WTC11 (cell line): Measurements from ENCODE around the gene CBX5. TPM values are rescaled to one million over a fixed set of nuclear protein-coding genes. Genes with fewer than 3 reads are reported as not detected.

Experiments used
- ATAC-seq: fragments of 200-7000 bp; cut with Tn5 transposase; 2 replicates; pipeline ENCODE4 v1.10.0; 2021; ENCODE audit warnings: mild to moderate bottlenecking, moderate library complexity
- CTCF ChIA-PET: fragments of 300-600 bp; sonication (Branson Sonifier 250); formaldehyde crosslinking; loops from one replicate; lab custom pipeline; 2021; ENCODE audit warnings: antibody characterized with exemption; lab: Charles Lee
- POLR2A ChIA-PET: fragments of 350-600 bp; sonication (Branson Sonifier 250); formaldehyde crosslinking; loops from one replicate; lab custom pipeline; 2021; ENCODE audit warnings: antibody characterized with exemption; lab: Charles Lee
- DNase-seq: peaks from one replicate; pipeline ENCODE4 v3.0.0; 2021; ENCODE audit warnings: low spot score
- H3K27ac Mint-ChIP-seq: 2 replicates; pipeline ENCODE4 v1.8.0; 2021; ENCODE audit warnings: mixed read lengths
- H3K27me3 Mint-ChIP-seq: 2 replicates; pipeline ENCODE4 v1.8.0; 2021; ENCODE audit warnings: low read depth, mild to moderate bottlenecking, moderate library complexity, mixed read lengths
- H3K36me3 Mint-ChIP-seq: 2 replicates; pipeline ENCODE4 v1.8.0; 2021; ENCODE audit warnings: mixed read lengths
- H3K4me1 Mint-ChIP-seq: 2 replicates; pipeline ENCODE4 v1.8.0; 2022; ENCODE audit warnings: mixed read lengths
- H3K4me3 Mint-ChIP-seq: 2 replicates; pipeline ENCODE4 v1.8.0; 2021; ENCODE audit warnings: mild to moderate bottlenecking, moderate library complexity, mixed read lengths
- H3K9me3 Mint-ChIP-seq: 2 replicates; pipeline ENCODE4 v1.8.0; 2021; ENCODE audit warnings: mixed read lengths
- ATF1 ChIP-seq: sonication (generic); formaldehyde crosslinking; IDR thresholded peaks from 2 replicates; pipeline ENCODE4 v1.8.1; 2023; ENCODE audit warnings: mild to moderate bottlenecking, moderate library complexity, missing genetic modification reagents
- CBFB ChIP-seq: sonication (generic); formaldehyde crosslinking; IDR thresholded peaks from 2 replicates; pipeline ENCODE4 v1.8.1; 2022; ENCODE audit warnings: mild to moderate bottlenecking, low read depth, missing genetic modification reagents
- EMX1 ChIP-seq: fragments of 250-450 bp; sonication (Bioruptor Pico); IDR thresholded peaks from 2 replicates; pipeline ENCODE4 v1.8.0; 2021; ENCODE audit warnings: mild to moderate bottlenecking
- IRF2 ChIP-seq: sonication (generic); formaldehyde crosslinking; IDR thresholded peaks from 2 replicates; pipeline ENCODE4 v1.8.0; 2022; ENCODE audit warnings: low read depth, missing genetic modification reagents, borderline replicate concordance
- NFATC4 ChIP-seq: fragments of 250-450 bp; sonication (Bioruptor Pico); IDR thresholded peaks from 2 replicates; pipeline ENCODE4 v1.9.0; 2021; ENCODE audit warnings: mild to moderate bottlenecking
- NR1H2 ChIP-seq: sonication (generic); formaldehyde crosslinking; IDR thresholded peaks from 2 replicates; pipeline ENCODE4 v1.9.0; 2021; ENCODE audit warnings: mild to moderate bottlenecking, moderate library complexity, missing genetic modification reagents
- OVOL2 ChIP-seq: fragments of 250-450 bp; sonication (Bioruptor Pico); IDR thresholded peaks from 2 replicates; pipeline ENCODE4 v1.9.0; 2021; ENCODE audit warnings: mild to moderate bottlenecking, borderline replicate concordance
- PRRX2 ChIP-seq: fragments of 250-450 bp; sonication (Bioruptor Pico); IDR thresholded peaks from 2 replicates; pipeline ENCODE4 v1.8.0; 2021; ENCODE audit warnings: mild to moderate bottlenecking
- SMAD3 ChIP-seq: sonication (generic); formaldehyde crosslinking; IDR thresholded peaks from 2 replicates; pipeline ENCODE4 v1.8.0; 2022; ENCODE audit warnings: missing genetic modification reagents, mild to moderate bottlenecking, borderline replicate concordance
- TEAD1 ChIP-seq: sonication (generic); formaldehyde crosslinking; IDR thresholded peaks from 2 replicates; pipeline ENCODE4 v1.8.0; 2022; ENCODE audit warnings: mild to moderate bottlenecking, missing genetic modification reagents
- TEAD4 ChIP-seq: sonication (generic); formaldehyde crosslinking; IDR thresholded peaks from 2 replicates; pipeline ENCODE4 v1.8.0; 2022; ENCODE audit warnings: mild to moderate bottlenecking, missing genetic modification reagents
- ZNF121 ChIP-seq: sonication (generic); formaldehyde crosslinking; IDR thresholded peaks from 2 replicates; pipeline ENCODE4 v1.8.0; 2023; ENCODE audit warnings: missing genetic modification reagents
- ZNF416 ChIP-seq: fragments of 250-450 bp; sonication (Bioruptor Pico); IDR thresholded peaks from 2 replicates; pipeline ENCODE4 v1.9.0; 2021; ENCODE audit warnings: mild to moderate bottlenecking, inconsistent platforms
- total RNA-seq: library from RNA; stranded (reverse); gene quantifications from 3 replicates; pipeline ENCODE4 v1.2.3, GENCODE V29; 2021
- TF ChIP-seq, protein P1 (sequence below): sonication (generic); formaldehyde crosslinking; conservative IDR thresholded peaks from 2 replicates; pipeline ENCODE4 v1.8.1; 2022; ENCODE audit warnings: mild to moderate bottlenecking, missing genetic modification reagents
- TF ChIP-seq, protein P2 (sequence below): sonication (generic); formaldehyde crosslinking; IDR thresholded peaks from 2 replicates; pipeline ENCODE4 v1.8.1; 2023; ENCODE audit warnings: mild to moderate bottlenecking, missing genetic modification reagents, moderate library complexity
- TF ChIP-seq, protein P3 (sequence below): sonication (generic); formaldehyde crosslinking; IDR thresholded peaks from 2 replicates; pipeline ENCODE4 v1.8.0; 2022; ENCODE audit warnings: missing genetic modification reagents
- TF ChIP-seq, protein P4 (sequence below): sonication (generic); formaldehyde crosslinking; IDR thresholded peaks from 2 replicates; pipeline ENCODE4 v1.8.0; 2022; ENCODE audit warnings: mild to moderate bottlenecking, missing genetic modification reagents
- TF ChIP-seq, protein P5 (sequence below): sonication (generic); formaldehyde crosslinking; IDR thresholded peaks from 2 replicates; pipeline ENCODE4 v1.8.1; 2022; ENCODE audit warnings: mild to moderate bottlenecking, moderate library complexity, missing genetic modification reagents
- TF ChIP-seq, protein P6 (sequence below): sonication (generic); formaldehyde crosslinking; IDR thresholded peaks from 2 replicates; pipeline ENCODE4 v1.8.0; 2022; ENCODE audit warnings: mild to moderate bottlenecking, missing genetic modification reagents
- TF ChIP-seq, protein P7 (sequence below): fragments of 200-600 bp; IDR thresholded peaks from 2 replicates; pipeline ENCODE4 v1.8.0; 2022; ENCODE audit warnings: antibody characterized with exemption

The CBX5 gene
- total RNA-seq, 1 experiment from 2014 or later: 182 TPM

DNA sequence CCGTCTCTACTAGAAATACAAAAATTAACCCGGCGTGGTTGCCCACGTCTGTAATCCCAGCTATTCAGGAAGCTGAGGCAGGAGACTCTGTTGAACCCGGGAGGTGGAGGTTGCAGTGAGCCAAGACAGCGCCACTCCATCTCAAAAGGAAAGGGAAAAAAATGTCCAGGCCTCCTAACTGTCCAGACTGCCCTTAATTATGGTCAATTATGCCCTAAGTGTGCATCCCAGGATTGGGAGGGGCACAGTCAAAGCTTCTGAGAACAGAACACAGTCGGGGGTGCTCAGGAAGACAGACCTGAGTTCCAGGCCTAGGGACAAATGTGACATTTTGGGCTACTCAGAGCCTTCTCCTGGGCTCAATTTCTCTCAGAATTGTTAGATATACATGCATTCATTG lies 59.4 kb downstream of the CBX5 start:
- POLR2A ChIA-PET: no interaction called here
- no peak for TF ChIP-seq IRF2 (CRISPR knock-in tag)
- no peak for TF ChIP-seq TEAD4 (CRISPR knock-in tag)
- no peak for TF ChIP-seq SMAD3
- no peak for TF ChIP-seq OVOL2 (CRISPR knock-in tag)
- no peak for TF ChIP-seq ZNF121 (CRISPR knock-in tag)
- TF ChIP-seq, protein P1, sequence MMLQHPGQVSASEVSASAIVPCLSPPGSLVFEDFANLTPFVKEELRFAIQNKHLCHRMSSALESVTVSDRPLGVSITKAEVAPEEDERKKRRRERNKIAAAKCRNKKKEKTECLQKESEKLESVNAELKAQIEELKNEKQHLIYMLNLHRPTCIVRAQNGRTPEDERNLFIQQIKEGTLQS: no peak
- TF ChIP-seq CBFB: no peak
- TF ChIP-seq ATF1: no peak
- TF ChIP-seq, protein P2, sequence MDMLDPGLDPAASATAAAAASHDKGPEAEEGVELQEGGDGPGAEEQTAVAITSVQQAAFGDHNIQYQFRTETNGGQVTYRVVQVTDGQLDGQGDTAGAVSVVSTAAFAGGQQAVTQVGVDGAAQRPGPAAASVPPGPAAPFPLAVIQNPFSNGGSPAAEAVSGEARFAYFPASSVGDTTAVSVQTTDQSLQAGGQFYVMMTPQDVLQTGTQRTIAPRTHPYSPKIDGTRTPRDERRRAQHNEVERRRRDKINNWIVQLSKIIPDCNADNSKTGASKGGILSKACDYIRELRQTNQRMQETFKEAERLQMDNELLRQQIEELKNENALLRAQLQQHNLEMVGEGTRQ (CRISPR knock-in tag): no peak
- TF ChIP-seq, protein P3, sequence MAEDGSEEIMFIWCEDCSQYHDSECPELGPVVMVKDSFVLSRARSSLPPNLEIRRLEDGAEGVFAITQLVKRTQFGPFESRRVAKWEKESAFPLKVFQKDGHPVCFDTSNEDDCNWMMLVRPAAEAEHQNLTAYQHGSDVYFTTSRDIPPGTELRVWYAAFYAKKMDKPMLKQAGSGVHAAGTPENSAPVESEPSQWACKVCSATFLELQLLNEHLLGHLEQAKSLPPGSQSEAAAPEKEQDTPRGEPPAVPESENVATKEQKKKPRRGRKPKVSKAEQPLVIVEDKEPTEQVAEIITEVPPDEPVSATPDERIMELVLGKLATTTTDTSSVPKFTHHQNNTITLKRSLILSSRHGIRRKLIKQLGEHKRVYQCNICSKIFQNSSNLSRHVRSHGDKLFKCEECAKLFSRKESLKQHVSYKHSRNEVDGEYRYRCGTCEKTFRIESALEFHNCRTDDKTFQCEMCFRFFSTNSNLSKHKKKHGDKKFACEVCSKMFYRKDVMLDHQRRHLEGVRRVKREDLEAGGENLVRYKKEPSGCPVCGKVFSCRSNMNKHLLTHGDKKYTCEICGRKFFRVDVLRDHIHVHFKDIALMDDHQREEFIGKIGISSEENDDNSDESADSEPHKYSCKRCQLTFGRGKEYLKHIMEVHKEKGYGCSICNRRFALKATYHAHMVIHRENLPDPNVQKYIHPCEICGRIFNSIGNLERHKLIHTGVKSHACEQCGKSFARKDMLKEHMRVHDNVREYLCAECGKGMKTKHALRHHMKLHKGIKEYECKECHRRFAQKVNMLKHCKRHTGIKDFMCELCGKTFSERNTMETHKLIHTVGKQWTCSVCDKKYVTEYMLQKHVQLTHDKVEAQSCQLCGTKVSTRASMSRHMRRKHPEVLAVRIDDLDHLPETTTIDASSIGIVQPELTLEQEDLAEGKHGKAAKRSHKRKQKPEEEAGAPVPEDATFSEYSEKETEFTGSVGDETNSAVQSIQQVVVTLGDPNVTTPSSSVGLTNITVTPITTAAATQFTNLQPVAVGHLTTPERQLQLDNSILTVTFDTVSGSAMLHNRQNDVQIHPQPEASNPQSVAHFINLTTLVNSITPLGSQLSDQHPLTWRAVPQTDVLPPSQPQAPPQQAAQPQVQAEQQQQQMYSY: no peak
- TF ChIP-seq, protein P4, sequence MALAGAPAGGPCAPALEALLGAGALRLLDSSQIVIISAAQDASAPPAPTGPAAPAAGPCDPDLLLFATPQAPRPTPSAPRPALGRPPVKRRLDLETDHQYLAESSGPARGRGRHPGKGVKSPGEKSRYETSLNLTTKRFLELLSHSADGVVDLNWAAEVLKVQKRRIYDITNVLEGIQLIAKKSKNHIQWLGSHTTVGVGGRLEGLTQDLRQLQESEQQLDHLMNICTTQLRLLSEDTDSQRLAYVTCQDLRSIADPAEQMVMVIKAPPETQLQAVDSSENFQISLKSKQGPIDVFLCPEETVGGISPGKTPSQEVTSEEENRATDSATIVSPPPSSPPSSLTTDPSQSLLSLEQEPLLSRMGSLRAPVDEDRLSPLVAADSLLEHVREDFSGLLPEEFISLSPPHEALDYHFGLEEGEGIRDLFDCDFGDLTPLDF: no peak
- no peak for TF ChIP-seq ZNF416 (CRISPR knock-in tag)
- TF ChIP-seq NR1H2 (CRISPR knock-in tag): no peak
- TF ChIP-seq, protein P5, sequence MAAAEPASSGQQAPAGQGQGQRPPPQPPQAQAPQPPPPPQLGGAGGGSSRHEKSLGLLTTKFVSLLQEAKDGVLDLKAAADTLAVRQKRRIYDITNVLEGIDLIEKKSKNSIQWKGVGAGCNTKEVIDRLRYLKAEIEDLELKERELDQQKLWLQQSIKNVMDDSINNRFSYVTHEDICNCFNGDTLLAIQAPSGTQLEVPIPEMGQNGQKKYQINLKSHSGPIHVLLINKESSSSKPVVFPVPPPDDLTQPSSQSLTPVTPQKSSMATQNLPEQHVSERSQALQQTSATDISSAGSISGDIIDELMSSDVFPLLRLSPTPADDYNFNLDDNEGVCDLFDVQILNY (CRISPR knock-in tag): no peak
- TF ChIP-seq EMX1 (CRISPR knock-in tag): no peak
- TF ChIP-seq, protein P6, sequence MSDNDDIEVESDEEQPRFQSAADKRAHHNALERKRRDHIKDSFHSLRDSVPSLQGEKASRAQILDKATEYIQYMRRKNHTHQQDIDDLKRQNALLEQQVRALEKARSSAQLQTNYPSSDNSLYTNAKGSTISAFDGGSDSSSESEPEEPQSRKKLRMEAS (CRISPR knock-in tag): no peak
- TF ChIP-seq NFATC4: no peak
- TF ChIP-seq, all 79 proteins: peak for 0
- CTCF ChIA-PET: interaction anchor here (1.0 to 2.2 kb wide), 12 partner anchors 8 to 215 kb away, joined by 3 to 11 read pairs (median 6); partner anchors contain the start of genes COPZ1 and NFE2
- no peak for ATAC-seq
- H3K9me3 Mint-ChIP-seq: no peaks in the 10 kb centered on the region
- no peaks in the 10 kb centered on the region for H3K36me3 Mint-ChIP-seq
- peaks cover 34% of the 10 kb centered on the region for H3K27me3 Mint-ChIP-seq
- no peak for DNase-seq
- peaks cover 31% of the 10 kb centered on the region for H3K4me1 Mint-ChIP-seq
- H3K27ac Mint-ChIP-seq: no peak overlapping the region
- H3K4me3 Mint-ChIP-seq: no peak overlapping the region

DNA sequence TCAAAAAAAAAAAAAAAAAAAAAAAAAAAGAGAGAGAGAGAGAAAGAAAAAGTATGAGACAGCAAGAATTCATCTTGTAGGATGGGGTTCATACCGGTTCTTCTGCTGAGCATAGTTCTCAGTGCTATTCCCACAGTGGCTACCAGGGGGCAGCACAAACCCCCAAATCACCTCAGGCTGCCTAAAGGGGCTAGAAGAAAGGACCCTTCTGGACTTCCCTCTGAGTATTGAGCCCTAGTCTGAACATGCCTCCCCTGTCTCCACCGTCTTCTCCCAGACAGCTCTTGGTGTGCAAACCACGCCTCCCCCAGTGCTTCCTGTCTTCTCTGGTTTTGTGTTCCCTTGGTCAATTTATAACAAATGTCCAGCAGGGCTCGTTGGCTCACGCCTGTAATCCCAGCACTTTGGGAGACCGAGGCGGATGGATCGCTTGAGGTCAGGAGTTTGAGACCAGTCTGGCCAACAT lies 59.8 kb downstream of the CBX5 start:
- H3K4me3 Mint-ChIP-seq: no peak overlapping the region
- no peak overlapping the region for H3K27ac Mint-ChIP-seq
- TF ChIP-seq TEAD1 (0 out of 2 replicates have a peak, but pooled peaks have one; percentile 24), PRRX2 (CRISPR knock-in tag) (no peak)
- TF ChIP-seq, protein P7, sequence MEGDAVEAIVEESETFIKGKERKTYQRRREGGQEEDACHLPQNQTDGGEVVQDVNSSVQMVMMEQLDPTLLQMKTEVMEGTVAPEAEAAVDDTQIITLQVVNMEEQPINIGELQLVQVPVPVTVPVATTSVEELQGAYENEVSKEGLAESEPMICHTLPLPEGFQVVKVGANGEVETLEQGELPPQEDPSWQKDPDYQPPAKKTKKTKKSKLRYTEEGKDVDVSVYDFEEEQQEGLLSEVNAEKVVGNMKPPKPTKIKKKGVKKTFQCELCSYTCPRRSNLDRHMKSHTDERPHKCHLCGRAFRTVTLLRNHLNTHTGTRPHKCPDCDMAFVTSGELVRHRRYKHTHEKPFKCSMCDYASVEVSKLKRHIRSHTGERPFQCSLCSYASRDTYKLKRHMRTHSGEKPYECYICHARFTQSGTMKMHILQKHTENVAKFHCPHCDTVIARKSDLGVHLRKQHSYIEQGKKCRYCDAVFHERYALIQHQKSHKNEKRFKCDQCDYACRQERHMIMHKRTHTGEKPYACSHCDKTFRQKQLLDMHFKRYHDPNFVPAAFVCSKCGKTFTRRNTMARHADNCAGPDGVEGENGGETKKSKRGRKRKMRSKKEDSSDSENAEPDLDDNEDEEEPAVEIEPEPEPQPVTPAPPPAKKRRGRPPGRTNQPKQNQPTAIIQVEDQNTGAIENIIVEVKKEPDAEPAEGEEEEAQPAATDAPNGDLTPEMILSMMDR: peak; percentile 73
- H3K4me1 Mint-ChIP-seq: peaks cover 31% of the 10 kb centered on the region
- H3K27me3 Mint-ChIP-seq: peaks cover 39% of the 10 kb centered on the region
- H3K9me3 Mint-ChIP-seq: no peaks in the 10 kb centered on the region
- H3K36me3 Mint-ChIP-seq: no peaks in the 10 kb centered on the region
- ChIA-PET POLR2A (no interaction called here), CTCF (interaction anchor here (0.6 to 2.2 kb wide), 31 partner anchors 9 to 1315 kb away, joined by 3 to 16 read pairs (median 4); partner anchors contain the start of genes COPZ1, HOXC5, HOXC8 and KRT8)
- peak; percentile 64 for ATAC-seq
- peak; percentile 86 for DNase-seq
